GM19372 (cell line): ENCODE data around the gene LRRC1.
A peak's percentile ranks its signal among the peaks of the same experiment; 100 is the strongest.

Source experiments
- ATAC-seq: cut with Tn5 transposase; IDR thresholded peaks from one replicate; pipeline ENCODE4 v1.9.1; 2021; ENCODE audit warnings: mild to moderate bottlenecking, low read depth, moderate library complexity; ENCODE audit not compliant: unreplicated experiment

The LRRC1 gene

GRCh38 chr6:53917464-53917842 is 122.6 kb downstream of the LRRC1 start:
- peak; percentile 53 for ATAC-seq

GRCh38 chr6:53918854-53919510 is 124.2 kb downstream of the LRRC1 start:
- ATAC-seq = no peak

DNA sequence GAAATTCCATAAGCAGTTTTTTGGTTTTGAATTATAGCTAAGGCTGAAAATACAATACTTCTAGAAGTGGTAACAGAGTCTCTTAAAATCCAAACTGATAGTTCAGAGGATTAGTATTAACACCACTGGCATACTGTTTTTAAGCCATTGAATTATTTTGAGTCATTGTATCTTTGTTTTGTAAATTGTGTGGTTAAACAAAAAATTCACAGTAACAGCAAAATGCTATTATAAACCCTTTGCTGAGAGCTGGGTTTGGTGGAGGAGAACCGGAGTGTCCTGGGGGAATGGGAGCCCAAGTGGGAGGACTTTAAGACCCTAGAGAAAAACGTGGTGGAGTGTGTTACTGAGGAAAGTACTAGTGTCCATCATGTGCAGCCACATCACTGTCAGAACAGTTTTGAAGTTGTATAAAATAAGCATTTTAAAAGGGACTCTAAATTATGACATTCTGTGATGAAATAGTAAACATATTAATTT is 125.1 kb downstream of the LRRC1 start:
- no peak for ATAC-seq

DNA sequence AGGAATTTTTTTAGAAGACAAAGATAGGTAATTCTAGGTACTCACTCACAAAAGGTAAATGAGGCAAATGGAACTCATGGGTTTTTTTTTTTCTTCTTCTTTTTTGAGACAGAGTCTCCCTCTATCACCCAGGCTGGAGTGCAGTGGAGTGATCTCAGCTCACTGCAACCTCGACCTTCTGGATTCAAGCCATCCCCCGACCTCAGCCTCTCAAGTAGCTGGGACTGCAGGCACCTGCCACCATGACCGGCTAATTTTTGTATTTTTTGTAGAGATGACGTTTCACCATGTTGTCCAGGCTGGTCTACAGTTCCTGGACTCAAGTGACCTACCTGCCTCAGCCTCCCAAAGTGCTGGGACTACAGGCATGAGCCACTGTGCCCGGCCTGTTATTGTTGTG is 126.1 kb downstream of the LRRC1 start:
- no peak for ATAC-seq

GRCh38 chr6:53921639-53922038 is 126.8 kb downstream of the LRRC1 start:
- ATAC-seq = no peak

GRCh38 chr6:53922539-53922981 is 127.8 kb downstream of the LRRC1 start:
- ATAC-seq = no peak

- peak; percentile 89 for ATAC-seq
These were observed 129.5 kb downstream of the LRRC1 start for GRCh38 chr6:53924277-53924676.

- ATAC-seq = no peak
These were observed 130.1 kb downstream of the LRRC1 start for GRCh38 chr6:53924821-53925422.

GRCh38 chr6:53925891-53926290 is 131.1 kb downstream of the LRRC1 start:
- no peak for ATAC-seq

- no peak for ATAC-seq
These were observed 131.7 kb downstream of the LRRC1 start for GRCh38 chr6:53926505-53926904.

GRCh38 chr6:53928641-53929040 is 133.8 kb downstream of the LRRC1 start:
- ATAC-seq = no peak

DNA sequence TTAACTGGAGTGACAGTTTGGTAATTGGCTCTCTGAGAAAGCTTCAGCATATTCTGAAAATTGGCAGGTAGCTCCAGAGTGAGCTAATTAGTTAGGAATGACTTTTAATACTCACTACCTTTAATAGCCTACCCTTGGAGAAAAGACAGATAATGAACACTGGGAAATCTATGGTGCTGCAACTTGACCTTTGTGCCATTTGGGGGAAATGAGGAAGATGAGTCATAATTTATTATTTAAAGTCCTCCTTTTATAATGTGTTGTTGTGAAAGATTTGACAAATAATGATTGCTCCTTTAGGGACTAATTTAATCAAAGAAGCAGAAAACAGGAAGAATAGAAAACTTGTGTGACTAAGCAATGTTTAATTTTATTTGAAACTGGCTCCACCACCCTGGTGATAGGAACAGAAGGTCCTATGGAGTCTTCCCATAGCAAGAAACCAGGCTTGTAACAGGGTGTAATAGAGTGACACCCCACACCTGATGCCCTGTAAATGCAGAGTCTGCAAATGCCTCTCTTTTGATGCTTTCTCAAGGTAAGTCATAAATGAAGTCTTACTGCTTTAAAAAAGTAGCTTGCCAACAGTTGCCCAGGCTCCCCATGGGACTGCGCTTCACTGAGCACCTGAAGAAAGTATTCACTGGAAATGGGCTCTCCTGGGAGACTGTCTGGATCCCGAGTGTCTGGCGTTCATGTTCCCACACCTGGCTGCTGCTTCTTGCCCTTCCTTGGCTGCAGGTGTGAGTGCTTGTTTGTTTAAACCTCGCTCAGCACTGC is 134.4 kb downstream of the LRRC1 start:
- ATAC-seq = no peak

DNA sequence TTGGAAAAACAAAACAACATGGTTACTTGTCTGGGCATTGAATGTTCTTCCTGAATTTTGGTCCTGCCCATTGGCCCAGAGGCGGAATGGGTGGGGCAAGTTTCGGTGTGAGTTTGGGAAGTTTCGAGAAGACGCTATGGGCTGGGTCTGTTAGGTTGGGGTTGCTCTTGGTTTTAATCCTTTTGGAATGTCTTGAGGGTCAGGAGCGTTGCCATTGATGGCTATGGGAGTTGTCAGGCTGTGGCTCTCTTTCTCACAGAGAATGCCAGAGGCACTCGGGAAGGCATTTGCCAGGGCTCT is 135.0 kb downstream of the LRRC1 start:
- no peak for ATAC-seq

GRCh38 chr6:53930330-53930729 is 135.5 kb downstream of the LRRC1 start:
- no peak for ATAC-seq

- ATAC-seq = no peak
These were observed 136.3 kb downstream of the LRRC1 start for GRCh38 chr6:53931086-53931485.

- ATAC-seq = no peak
These were observed 137.7 kb downstream of the LRRC1 start for GRCh38 chr6:53932516-53932915.

GRCh38 chr6:53934023-53934422 is 139.2 kb downstream of the LRRC1 start:
- ATAC-seq = no peak

GRCh38 chr6:53937461-53937860 is 142.7 kb downstream of the LRRC1 start:
- peak; percentile 66 for ATAC-seq

DNA sequence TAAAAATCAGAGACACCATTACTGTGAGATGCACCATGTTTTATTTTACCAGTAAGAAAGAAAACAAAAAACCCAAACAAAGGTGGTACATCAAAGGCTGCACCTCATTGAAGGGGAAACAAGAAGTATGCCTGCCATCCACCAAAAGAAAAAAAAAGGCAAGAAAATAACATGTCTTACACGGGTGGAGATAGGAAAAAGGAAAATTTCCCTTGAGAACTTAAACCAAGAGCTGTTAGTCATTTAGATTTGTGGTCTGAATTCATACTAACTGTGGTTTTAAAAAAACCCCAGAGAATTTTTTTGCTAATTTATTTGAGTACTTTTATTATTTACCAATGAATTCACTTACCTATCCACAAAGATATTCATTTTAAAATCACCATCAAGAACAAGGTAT is 144.0 kb downstream of the LRRC1 start:
- peak; percentile 39 for ATAC-seq

GRCh38 chr6:53939830-53940229 is 145.0 kb downstream of the LRRC1 start:
- no peak for ATAC-seq

- no peak for ATAC-seq
These were observed 148.6 kb downstream of the LRRC1 start for GRCh38 chr6:53943395-53943794.

- no peak for ATAC-seq
These were observed 149.3 kb downstream of the LRRC1 start for GRCh38 chr6:53944091-53944490.
